ENCODE results near the gene TACR2. TPM values are rescaled to one million over a fixed set of nuclear protein-coding genes. Genes with fewer than 3 reads are reported as not detected.

TACR2 gene
- total and polyA plus RNA-seq, 2 experiments from 2014 or later: not detected

- H3F3A ChIP-seq (replicated peaks; ENCODE audit: low read depth): peaks cover 12% of the 10 kb centered on the region; the same call in 1 of the 2 replicates
- H3K4me2 ChIP-seq: no peak overlapping the region
- H3K27me3 Mint-ChIP-seq (ENCODE audit: insufficient read depth, low read depth, poor library complexity): peaks cover 9% of the 10 kb centered on the region
- no peaks in the 10 kb centered on the region for H3K27me3 ChIP-seq (ENCODE audit: insufficient read depth)
- peaks cover 36% of the 10 kb centered on the region for H3K4me1 Mint-ChIP-seq
- no peak overlapping the region for H3K27ac Mint-ChIP-seq
- H2AFZ ChIP-seq: no peak overlapping the region
- no peaks in the 10 kb centered on the region for H3K9me3 Mint-ChIP-seq
- ATAC-seq (no peak), DNase-seq (ENCODE audit: low spot score) (no peak)
- no peaks in the 10 kb centered on the region for H3K9me2 ChIP-seq (ENCODE audit: insufficient read depth)
- peaks cover 42% of the 10 kb centered on the region for H3K79me2 ChIP-seq (replicated peaks; ENCODE audit: insufficient read depth)
- peaks cover 3% of the 10 kb centered on the region; the same call in 1 of the 2 replicates for H4K20me1 ChIP-seq (replicated peaks; ENCODE audit: insufficient read depth)
- H3K36me3 Mint-ChIP-seq (ENCODE audit: low read depth): peaks cover 87% of the 10 kb centered on the region
- no peak overlapping the region for H3K4me3 Mint-ChIP-seq
- peaks cover 14% of the 10 kb centered on the region; the same call in 1 of the 2 replicates for H3K4me1 ChIP-seq (ENCODE audit: insufficient read depth)
- TF ChIP-seq NANOG (IDR thresholded peaks at IDR 0.05; ENCODE audit: borderline replicate concordance) (no peak), STAT1 (IDR thresholded peaks at IDR 0.05; ENCODE audit: unreplicated experiment) (no peak), CREB1 (CRISPR knock-in tag; IDR thresholded peaks at IDR 0.05; ENCODE audit: low read depth) (no peak), EZH2phosphoT487 (IDR thresholded peaks at IDR 0.05; ENCODE audit: unreplicated experiment) (no peak)
- H3K36me3 ChIP-seq (ENCODE audit: insufficient read depth): peaks cover 68% of the 10 kb centered on the region
- no peak overlapping the region for H3K4me3 ChIP-seq
- 0 out of 2 replicates have a peak overlapping the region, but pooled peaks have one; percentile 19 for H3K27ac ChIP-seq (ENCODE audit: low read depth)
Measured at GRCh38 chr10:69379800-69380199, 36.9 kb downstream of the TACR2 start.

- Histone ChIP-seq H3K4me1 (ENCODE audit: insufficient read depth) (peaks cover 18% of the 10 kb centered on the region; the same call in 1 of the 2 replicates), H3K79me2 (replicated peaks; ENCODE audit: insufficient read depth) (peaks cover 52% of the 10 kb centered on the region), H3F3A (replicated peaks; ENCODE audit: low read depth) (peaks cover 21% of the 10 kb centered on the region), H2AFZ (no peak overlapping the region), H4K20me1 (replicated peaks; ENCODE audit: insufficient read depth) (peaks cover 9% of the 10 kb centered on the region; the same call in 1 of the 2 replicates), H3K36me3 (ENCODE audit: insufficient read depth) (peaks cover 65% of the 10 kb centered on the region), H3K27me3 (ENCODE audit: insufficient read depth) (no peaks in the 10 kb centered on the region), H3K27ac (ENCODE audit: low read depth) (peak overlapping the region; percentile 84), H3K9me2 (ENCODE audit: insufficient read depth) (no peaks in the 10 kb centered on the region), H3K4me3 (no peak overlapping the region), H3K4me2 (no peak overlapping the region)
- Mint-ChIP-seq H3K27ac (peak overlapping the region; percentile 51; the same call in 1 of the 2 replicates), H3K9me3 (no peaks in the 10 kb centered on the region), H3K27me3 (ENCODE audit: insufficient read depth, low read depth, poor library complexity) (peaks cover 12% of the 10 kb centered on the region), H3K4me3 (no peak overlapping the region), H3K36me3 (ENCODE audit: low read depth) (peaks cover 80% of the 10 kb centered on the region), H3K4me1 (peaks cover 46% of the 10 kb centered on the region)
- TF ChIP-seq, protein P1, sequence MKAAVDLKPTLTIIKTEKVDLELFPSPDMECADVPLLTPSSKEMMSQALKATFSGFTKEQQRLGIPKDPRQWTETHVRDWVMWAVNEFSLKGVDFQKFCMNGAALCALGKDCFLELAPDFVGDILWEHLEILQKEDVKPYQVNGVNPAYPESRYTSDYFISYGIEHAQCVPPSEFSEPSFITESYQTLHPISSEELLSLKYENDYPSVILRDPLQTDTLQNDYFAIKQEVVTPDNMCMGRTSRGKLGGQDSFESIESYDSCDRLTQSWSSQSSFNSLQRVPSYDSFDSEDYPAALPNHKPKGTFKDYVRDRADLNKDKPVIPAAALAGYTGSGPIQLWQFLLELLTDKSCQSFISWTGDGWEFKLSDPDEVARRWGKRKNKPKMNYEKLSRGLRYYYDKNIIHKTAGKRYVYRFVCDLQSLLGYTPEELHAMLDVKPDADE (IDR thresholded peaks at IDR 0.05): no peak
- TF ChIP-seq EZH2phosphoT487 (IDR thresholded peaks at IDR 0.05; ENCODE audit: unreplicated experiment) (no peak), JUNB (IDR thresholded peaks at IDR 0.05; ENCODE audit: unreplicated experiment) (no peak), EZH2 (IDR thresholded peaks at IDR 0.05; ENCODE audit: low read depth, unreplicated experiment) (no peak), ZNF114 (CRISPR knock-in tag; IDR thresholded peaks at IDR 0.05) (no peak), CREB1 (CRISPR knock-in tag; IDR thresholded peaks at IDR 0.05; ENCODE audit: low read depth) (no peak)
- TF ChIP-seq, protein P2, sequence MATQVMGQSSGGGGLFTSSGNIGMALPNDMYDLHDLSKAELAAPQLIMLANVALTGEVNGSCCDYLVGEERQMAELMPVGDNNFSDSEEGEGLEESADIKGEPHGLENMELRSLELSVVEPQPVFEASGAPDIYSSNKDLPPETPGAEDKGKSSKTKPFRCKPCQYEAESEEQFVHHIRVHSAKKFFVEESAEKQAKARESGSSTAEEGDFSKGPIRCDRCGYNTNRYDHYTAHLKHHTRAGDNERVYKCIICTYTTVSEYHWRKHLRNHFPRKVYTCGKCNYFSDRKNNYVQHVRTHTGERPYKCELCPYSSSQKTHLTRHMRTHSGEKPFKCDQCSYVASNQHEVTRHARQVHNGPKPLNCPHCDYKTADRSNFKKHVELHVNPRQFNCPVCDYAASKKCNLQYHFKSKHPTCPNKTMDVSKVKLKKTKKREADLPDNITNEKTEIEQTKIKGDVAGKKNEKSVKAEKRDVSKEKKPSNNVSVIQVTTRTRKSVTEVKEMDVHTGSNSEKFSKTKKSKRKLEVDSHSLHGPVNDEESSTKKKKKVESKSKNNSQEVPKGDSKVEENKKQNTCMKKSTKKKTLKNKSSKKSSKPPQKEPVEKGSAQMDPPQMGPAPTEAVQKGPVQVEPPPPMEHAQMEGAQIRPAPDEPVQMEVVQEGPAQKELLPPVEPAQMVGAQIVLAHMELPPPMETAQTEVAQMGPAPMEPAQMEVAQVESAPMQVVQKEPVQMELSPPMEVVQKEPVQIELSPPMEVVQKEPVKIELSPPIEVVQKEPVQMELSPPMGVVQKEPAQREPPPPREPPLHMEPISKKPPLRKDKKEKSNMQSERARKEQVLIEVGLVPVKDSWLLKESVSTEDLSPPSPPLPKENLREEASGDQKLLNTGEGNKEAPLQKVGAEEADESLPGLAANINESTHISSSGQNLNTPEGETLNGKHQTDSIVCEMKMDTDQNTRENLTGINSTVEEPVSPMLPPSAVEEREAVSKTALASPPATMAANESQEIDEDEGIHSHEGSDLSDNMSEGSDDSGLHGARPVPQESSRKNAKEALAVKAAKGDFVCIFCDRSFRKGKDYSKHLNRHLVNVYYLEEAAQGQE (IDR thresholded peaks at IDR 0.05; ENCODE audit: unreplicated experiment): no peak
- ATAC-seq (no peak), DNase-seq (ENCODE audit: low spot score) (no peak)
Measured at GRCh38 chr10:69377933-69378332, 38.8 kb downstream of the TACR2 start.

Data from GM23338 (cell line).